Ramos (cell line): Measurements from ENCODE around the gene C10orf71.

ENCODE experiments used
- in situ Hi-C: fragments of 300-500 bp; cut with MboI; formaldehyde crosslinking; loops from one replicate; pipeline ENCODE4 v1.14.3; 2022; ENCODE audit warnings: low sequenced_read_pairs; ENCODE audit not compliant: unreplicated experiment

C10orf71 gene

DNA sequence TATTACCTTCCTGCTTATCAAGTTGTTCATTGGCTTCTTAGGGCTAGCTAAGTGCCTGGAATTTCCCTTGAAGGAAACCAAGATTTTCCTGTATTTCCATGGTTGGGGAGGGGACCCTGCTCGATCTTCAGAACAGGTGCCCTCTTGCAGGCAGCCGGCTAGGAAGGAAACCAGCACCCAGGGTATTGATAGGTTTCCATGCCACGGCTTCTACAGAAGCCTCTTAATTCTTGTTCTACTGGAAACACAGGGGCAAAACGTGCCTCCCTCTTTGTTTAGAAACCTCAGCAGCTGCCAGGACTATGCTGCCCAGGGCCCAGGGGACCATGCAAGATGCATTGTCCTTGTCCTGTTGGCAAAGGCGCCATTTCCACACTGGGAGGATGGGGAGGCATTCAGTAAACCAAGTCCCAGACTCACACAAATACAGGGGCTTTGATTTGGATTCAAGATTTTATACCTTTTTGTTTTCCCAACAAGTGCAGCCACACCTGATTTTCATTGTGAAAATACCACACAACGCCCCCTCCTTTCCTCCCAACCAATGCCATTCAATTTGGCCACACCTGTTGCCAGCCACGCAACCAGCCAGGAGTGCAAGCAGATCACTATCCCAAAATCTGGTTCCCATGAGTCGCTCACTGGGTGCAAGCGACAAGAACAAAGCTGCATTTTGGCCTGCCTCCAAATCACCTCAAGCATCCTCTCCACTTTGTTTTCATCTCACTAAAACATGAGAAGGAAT, 29.6 kb downstream of the C10orf71 start:
- in situ Hi-C loops = no loop called here

DNA sequence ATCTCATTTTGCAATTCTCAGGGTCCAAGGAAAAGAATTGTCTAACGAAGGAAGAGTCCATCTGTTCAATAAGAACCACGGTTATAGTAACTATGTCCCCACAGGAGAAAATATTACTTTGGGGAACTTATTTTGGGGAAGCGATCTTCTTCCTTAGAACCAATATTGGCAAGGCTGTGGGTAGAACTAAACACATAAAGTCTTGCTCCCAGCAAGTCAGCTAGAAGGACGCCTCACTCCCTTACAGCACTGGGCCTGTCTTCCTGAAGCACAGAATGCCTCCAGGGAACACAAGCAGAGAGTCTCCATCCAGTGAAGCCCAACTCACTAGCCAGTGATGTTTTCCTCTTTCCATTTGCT, 30.2 kb downstream of the C10orf71 start:
- in situ Hi-C loops = no loop called here

DNA sequence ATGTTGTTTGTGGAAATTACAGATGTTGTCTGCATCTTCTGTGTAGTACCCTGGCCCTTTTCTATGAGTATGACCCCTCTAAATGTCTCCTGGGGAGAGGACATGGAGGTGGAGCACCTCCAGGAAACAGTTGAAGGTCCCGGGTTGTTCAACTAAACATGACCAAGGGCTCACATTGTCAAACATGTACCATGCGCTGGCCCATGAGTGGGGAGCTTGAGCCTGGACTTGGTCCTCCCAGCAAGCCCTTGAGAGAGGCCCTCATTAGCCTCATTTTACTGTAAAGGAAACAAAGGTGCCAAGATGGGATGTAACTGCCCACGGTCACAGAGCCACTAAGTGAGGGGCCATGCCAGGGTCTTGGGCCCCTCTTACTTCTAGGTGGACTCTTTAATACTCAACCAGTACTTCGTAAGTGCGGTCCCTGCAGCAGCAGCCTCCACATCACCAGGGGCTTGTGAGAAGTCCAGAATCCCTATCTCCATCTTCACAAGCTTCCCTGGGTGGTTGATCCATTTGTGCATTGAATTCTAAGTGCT, 31.2 kb downstream of the C10orf71 start:
- in situ Hi-C loops = no loop called here

DNA sequence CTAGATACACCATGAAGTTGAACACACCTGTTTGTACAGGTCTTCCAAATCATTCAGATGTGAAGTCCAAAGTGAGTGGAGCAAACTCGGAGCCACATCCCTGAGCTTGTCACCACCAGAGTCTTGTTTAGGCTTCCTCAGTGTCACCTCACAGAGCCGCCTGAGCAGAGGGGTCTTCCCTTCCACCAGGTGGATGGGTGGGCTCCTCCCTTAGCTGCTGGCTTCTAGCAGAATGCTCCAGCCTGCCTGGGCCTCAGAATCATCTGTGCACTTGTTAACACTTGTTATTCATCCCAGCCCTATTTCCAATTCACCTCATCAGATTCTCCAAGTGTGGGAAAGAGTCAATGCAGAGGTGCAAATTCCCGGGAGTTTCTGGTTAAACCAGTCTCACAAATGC, 32.5 kb downstream of the C10orf71 start:
- in situ Hi-C loops = no loop called here

DNA sequence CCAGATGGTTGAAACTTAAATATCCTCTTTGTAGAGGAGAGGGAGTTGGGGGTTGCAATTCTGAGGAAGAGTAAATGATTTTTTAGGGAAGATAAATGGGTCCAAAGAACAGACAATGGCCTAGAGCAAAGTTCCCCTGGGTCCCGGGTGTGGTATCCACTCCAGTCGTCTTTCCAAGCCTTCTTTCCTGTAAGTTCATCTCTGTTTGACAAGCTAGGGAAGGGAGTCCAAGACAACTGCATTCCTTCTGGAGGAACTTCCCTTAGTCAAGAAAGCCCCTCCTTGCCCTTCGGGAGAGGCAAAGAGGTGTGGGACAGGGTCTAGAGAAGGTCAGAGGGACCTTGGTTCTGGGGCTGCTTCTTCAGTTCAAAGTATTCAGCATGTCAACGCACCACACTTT, 33.4 kb downstream of the C10orf71 start:
- in situ Hi-C loops = no loop called here

DNA sequence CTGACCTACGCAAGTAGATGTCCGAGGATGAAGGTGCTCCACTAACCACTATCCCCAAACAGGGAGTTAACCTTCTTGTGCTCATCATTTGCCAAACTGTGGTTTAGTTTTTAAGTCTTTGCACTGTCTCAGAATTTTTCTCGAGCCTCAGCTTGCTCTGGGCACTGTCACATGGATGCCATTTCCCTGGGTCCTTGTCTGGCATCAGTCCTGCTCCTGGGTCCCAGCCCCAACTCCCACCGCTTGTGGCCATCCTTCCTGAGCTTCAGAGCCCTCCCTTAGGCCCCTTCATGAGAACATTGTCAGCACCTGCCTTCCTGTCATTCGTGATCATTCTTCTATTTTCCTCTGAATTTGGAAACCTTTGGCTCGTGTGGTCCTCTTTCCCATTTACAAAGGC, 33.8 kb downstream of the C10orf71 start:
- in situ Hi-C loops = no loop called here

DNA sequence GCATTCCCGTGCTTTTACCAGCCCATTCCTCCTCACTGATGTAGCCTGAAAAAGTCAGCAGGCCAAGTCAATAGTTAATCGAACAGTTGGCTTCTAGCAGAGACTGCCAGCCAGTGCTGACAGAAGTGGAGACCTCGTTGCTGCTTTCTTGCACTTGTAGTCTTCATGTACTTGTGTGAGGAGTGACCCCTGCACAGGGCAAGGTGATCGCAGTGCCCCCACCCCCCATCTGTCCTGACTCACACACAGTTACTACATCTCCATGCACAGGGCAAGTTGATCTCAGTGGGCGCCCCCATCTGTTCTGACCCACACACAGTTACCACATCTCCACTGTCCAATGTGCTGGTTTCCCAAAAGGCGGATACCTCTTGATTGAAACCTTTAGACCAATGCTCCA, 34.2 kb downstream of the C10orf71 start:
- in situ Hi-C loops = no loop called here

DNA sequence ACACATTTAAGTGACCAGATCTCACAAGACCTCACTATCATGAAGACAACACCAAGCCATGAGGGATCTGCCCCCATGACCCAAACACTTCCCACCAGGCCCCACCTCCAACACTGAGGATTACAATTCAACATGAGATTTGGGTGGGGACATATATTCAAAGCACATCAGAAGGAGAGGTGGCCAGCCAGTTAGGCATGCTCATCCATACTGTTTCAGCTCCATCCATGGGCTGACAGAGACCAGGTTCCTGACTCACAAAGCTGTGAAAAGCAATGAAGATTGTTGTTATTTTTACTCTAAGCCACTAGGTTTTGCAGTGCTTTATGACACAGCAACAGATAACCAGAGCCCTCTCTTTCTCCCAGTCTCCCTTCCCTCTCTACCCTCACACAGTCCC, 36.0 kb downstream of the C10orf71 start:
- in situ Hi-C loops = no loop called here

DNA sequence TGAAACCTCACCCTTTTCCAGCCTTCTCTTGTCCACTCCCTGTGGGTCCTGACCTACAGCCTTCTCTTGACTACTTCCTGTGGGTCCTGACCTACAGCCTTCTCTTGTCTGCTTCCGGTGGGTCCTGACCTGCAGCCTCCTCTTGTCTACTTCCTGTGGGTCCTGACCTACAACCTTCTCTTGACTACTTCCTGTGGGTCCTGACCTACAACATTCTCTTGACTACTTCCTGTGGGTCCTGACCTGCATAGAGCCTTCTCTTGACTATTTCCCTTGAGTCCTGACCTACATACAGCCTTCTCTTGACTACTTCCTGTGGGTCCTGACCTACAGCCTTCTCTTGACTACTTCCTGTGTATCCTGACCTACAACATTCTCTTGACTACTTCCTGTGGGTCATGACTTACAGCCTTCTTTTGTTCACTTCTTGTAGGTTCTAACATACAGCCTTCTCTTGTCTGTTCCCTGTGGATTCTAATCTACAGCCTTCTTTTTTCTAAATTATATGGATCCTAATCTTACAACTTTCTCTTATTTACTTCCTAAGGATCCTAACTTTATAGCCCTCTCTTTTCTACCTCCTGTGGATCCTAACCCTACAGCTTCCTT, 36.5 kb downstream of the C10orf71 start:
- in situ Hi-C loops = no loop called here

DNA sequence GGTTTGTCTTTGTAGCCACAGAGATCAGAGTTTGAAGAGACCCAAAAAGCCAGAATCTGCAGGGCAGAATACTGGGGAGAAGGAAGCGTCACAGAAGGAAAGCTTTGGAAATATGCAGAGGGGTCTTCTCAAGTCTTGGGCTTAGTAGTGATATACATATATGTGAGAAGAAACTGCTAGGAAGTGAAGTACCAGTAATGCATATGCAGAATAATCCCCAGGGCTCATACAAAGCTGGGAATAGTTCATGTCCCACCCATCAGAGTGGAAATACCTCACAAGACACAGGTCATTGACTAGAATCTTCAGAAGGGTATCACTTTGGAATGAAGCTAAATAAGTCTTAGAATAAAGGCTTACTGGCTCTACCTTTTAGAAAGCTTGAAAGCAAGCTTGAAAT, 39.6 kb downstream of the C10orf71 start:
- in situ Hi-C loops = no loop called here

DNA sequence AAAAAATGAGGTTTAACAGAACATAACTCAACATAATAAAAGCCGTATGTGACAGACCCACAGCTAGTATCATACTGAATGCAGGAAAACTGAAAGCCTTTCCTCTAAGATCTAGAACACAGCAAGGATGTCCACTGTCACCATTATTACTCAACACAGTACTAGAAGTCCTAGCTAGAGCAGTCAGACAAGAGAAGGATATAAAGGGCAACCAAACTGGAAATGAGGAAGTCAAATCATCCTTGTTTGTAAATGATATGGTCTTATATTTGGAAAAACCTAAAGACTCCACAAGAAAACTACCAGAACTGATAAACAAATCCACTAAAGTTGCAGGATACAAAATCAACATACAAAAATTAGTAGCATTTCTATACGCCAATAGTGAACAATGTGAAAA, 45.9 kb downstream of the C10orf71 start:
- in situ Hi-C loops = no loop called here

DNA sequence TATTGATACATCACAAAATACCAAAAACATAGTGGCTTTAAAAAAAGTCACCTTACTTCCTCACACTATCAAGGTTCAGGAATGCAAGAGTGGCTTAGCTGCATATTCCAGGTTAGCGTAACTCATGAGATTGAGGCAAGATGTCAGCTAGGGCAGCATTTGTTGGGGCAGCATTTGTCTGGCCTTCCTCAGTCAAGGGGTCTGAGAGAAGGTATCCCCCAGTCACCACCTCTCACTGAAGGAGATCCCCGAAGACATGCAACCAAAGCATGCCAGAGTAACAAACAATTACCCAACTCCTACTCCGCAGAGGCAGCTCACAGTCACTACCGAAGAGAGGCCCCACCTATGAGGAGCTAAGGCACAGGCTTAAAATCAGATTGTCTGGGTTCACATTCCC, 48.4 kb downstream of the C10orf71 start:
- in situ Hi-C loops = no loop called here

DNA sequence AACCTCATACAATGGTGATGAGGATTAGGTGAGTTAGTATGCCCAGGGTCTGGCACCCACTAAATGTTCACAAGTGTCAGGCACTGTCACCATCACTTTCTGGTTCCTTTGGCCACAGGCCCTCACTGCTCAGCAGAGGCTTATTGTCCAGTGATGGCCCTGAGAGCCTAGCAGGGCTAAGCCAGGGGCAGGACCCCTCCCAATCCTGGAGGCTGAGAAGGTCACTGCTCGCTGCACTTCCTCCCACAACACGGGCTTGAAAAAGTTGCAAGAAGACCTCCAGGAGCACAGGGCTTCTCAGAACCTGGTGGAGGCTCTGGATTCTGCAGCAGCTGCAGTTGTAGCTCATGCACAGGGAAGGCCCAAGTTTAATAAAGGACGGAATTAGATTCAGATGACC, 48.9 kb downstream of the C10orf71 start:
- in situ Hi-C loops = no loop called here

DNA sequence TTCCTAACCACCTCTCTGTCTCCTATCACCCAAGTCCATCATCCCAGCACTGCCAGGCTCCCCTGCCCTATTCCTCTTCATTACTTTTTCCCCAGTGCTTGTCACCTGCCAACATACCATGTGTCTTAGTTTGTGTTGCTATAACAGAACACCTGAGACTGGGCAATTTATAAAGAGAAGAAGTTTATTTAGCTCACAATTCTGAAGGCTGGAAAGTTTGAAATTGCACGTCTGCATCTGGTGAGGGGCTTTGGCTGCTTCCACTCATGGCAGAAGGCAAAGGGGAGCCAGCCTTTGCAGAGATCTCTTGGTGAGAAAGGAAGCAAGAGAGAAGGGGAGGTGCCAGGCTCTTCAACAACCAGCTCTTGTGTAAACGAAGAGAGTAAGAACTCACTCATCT, 49.6 kb downstream of the C10orf71 start:
- in situ Hi-C loops = no loop called here

DNA sequence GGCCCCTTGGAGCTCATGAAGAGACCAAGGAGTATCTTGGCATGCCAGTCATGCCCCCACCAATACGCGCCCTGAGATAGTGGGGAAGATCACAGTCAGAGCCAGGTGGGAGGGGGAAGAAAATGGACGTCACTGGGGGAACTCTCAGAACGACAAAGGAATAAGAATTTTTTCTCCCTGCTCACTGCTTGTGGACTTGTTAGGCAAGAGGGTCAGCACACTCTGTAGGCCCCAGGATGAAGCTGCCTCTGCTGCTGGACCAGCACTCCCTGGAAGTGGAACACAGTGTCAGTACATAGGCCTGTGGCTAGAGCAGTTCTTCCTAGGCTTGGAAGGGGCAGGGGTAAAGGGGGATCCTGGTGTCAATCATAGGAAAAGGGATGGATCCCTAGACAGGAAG, 50.4 kb downstream of the C10orf71 start:
- in situ Hi-C loops = no loop called here

DNA sequence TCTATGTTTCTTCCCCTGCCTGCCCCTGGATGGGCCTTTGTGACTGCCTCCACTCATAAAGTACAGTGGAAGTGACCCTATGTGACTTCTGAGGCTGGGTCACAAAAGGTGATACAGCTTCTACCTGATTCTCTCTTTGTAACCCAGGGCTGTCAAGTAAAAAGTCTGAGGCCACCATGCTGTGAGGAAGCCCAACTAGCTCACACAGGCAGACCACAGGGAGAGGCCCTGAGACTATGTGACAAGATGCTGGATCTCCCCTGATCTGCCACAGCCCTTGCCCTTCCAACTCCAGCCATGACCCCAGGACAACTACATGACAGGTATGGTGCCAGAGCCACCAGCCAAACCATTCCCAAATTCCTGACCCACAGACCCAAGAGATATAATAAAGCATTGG, 51.2 kb downstream of the C10orf71 start:
- in situ Hi-C loops = no loop called here

DNA sequence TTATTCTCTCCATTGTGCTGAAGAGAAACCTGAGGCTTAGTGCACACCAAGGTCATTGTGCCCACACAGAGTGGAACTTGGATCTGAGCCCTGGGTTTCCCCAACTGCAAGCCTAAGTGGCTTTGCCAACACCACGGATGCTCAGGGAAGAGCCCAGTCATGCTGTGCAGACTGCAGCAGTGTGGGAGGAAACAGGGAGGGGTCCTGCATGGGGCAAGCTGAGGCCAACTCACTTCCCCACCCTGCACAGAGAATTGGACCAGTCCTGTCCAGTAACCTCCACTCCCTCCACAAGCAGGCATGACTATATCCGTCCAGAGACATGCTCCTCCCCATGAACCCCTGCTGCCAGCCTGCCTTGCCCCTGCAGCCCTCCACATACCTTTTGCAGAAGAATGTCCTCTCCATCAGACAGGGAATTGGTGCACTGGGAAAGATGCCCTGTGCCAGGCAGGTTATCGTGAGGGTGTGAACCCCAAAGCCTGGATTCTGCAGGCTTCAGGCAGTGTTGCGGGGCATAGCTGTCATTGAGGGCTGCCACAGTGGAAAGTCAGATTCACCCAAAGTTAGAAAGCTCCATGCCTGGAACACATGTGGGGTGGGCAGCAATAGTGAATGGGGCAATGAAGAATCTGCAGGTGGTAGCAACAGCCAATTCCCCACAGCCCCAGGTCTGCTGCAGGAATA, 52.0 kb downstream of the C10orf71 start:
- in situ Hi-C loops = no loop called here

DNA sequence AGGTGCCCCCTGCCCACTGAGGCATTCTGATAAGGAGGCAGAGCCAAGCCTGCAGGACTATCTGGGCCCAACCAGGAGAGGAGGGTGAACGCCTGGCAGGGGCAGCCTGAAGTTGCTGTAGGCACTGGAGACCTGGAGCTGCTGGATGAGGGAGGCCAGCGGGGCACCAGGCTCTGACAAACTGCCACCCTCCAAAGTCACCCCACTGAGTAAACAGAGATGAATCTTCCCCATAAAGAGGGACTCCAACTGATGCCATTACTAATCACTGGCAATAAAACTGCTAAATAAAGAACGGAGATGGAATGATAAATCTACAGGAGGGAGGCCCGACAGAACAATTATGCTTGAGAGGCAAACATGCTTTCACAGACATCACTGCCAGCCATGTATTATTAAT, 52.7 kb downstream of the C10orf71 start:
- in situ Hi-C loops = no loop called here

DNA sequence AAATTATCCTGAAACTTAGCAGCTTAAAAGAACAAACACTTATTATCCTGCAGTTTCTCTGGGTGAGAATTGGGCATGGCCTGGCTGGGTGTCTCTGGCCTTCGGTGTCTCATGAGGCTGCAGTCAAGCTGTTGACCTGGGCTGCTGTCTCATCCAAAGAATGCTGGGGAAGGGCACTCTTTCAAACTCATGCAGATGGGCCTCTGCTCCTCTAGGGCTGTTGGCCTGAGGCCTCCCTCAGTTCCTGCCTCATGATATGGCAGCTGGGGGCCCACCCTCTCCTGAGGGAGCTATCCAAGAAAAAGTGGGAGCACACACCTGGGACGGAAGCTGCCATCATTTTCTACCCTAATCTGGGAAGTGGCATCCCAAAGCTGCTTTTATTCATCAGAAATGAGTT, 53.4 kb downstream of the C10orf71 start:
- in situ Hi-C loops = no loop called here

DNA sequence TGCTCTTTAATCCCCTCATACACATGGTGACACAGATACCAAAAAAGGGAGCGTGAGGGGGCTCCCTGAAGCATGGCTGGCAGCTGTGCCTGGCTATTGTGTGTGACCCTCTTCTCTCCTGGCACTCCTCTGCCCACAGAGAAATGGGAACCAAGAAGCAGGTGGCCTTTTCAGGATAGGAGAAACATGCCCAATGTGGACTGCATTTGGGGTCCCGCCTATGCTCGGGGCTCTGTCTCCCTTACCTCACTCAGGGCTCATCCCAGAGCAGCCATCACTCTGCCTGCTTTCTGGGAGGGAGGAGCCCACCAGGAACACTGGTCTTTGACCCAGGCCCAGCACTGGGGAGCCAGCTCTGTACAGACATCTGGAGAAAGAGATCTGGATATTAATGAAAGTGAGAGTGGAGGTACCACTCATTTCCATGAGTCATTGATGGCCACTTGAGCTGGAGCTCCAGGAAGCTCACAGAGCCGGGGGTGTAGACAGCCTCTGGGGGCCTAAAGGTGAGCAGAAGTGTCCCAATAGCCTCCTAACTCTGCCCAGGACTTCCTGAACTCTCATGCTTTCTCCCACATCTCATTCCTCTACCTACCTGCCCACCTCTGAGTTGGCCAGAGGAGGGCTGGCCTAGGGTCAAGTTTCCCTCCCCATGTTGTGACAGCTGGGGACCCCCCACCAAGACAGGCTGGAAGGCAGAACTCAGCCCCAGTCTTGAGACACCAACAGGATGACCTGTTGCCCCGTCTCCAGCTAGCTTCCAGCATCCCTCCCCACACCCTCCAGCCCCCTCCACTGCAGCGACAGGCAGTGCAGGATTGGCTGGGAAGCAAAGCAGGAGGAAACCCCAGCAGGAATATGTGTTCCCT, 54.3 kb downstream of the C10orf71 start:
- in situ Hi-C loops = no loop called here
